HG03469 (cell line): Measurements from ENCODE around the gene AP3M1.
"Not testable (repeated sequence)": the region's sequence is repeated elsewhere in the genome, so short reads cannot be mapped to it uniquely, and the experiment has no call there.

ENCODE experiments used
- ATAC-seq: cut with Tn5 transposase; IDR thresholded peaks from one replicate; pipeline ENCODE4 v1.9.1; 2021; ENCODE audit warnings: mild to moderate bottlenecking, moderate library complexity, moderate number of reproducible peaks; ENCODE audit not compliant: unreplicated experiment

AP3M1 gene

GRCh38 chr10:74150204-74150989 lies at the start of gene AP3M1:
AP3M1 (minus strand) TSS chr10:74150828; CDS start chr10:74138379, 12,449 bp downstream.
- ATAC-seq, result peak; percentile 25

GRCh38 chr10:74199315-74199714 lies 48.7 kb upstream of the AP3M1 start:
- ATAC-seq, result no peak

GRCh38 chr10:74194999-74195398 lies 44.4 kb upstream of the AP3M1 start:
- no peak for ATAC-seq

GRCh38 chr10:74194545-74194944 lies 43.9 kb upstream of the AP3M1 start:
- no peak for ATAC-seq

- ATAC-seq, result no peak
These were observed 39.9 kb upstream of the AP3M1 start for GRCh38 chr10:74190494-74190893.

- no peak for ATAC-seq
These were observed 39.4 kb upstream of the AP3M1 start for GRCh38 chr10:74189999-74190421.

GRCh38 chr10:74188617-74189016 lies 38.0 kb upstream of the AP3M1 start:
- not testable (repeated sequence) for ATAC-seq

GRCh38 chr10:74187237-74187636 lies 36.6 kb upstream of the AP3M1 start:
- ATAC-seq, result no peak

- ATAC-seq, result no peak
These were observed 36.0 kb upstream of the AP3M1 start for GRCh38 chr10:74186678-74187077.

GRCh38 chr10:74179111-74179710 lies 28.6 kb upstream of the AP3M1 start:
- ATAC-seq, result no peak

- no peak for ATAC-seq
These were observed 27.6 kb upstream of the AP3M1 start for GRCh38 chr10:74178042-74178791.

- ATAC-seq, result no peak
These were observed 26.6 kb upstream of the AP3M1 start for GRCh38 chr10:74177140-74177677.

- peak; percentile 84 for ATAC-seq
These were observed 25.9 kb upstream of the AP3M1 start for GRCh38 chr10:74176380-74177139.

GRCh38 chr10:74175510-74176379 lies 25.1 kb upstream of the AP3M1 start:
- no peak for ATAC-seq

GRCh38 chr10:74174521-74174920 lies 23.9 kb upstream of the AP3M1 start:
- ATAC-seq, result no peak

GRCh38 chr10:74171625-74172024 lies 21.0 kb upstream of the AP3M1 start:
- no peak for ATAC-seq

GRCh38 chr10:74167443-74167842 lies 16.8 kb upstream of the AP3M1 start:
- no peak for ATAC-seq

GRCh38 chr10:74165530-74165901 lies 14.9 kb upstream of the AP3M1 start:
- ATAC-seq, result no peak

GRCh38 chr10:74164716-74165529 lies 14.3 kb upstream of the AP3M1 start:
- no peak for ATAC-seq
